ENCODE data around the gene RAB31.

DNA sequence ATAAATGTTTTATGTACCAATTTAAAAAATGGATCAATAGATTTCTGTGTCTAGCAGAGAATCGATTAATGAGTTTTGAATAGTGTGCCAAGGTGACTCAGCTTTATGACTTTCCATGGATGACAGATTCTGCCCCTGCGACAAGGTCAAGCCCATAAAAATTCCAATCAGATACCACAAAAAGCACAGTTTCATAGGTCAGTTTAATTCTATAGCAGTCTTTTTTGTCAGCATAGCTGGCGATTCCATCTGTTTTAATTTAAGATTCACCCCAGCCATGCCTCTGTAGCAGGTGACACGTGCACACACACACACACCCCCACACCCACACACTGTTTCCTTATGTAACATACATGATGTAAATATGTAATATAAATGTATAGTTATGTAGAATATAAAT, 28.9 kb downstream of the RAB31 start:
- TF ChIP-seq, protein P1, sequence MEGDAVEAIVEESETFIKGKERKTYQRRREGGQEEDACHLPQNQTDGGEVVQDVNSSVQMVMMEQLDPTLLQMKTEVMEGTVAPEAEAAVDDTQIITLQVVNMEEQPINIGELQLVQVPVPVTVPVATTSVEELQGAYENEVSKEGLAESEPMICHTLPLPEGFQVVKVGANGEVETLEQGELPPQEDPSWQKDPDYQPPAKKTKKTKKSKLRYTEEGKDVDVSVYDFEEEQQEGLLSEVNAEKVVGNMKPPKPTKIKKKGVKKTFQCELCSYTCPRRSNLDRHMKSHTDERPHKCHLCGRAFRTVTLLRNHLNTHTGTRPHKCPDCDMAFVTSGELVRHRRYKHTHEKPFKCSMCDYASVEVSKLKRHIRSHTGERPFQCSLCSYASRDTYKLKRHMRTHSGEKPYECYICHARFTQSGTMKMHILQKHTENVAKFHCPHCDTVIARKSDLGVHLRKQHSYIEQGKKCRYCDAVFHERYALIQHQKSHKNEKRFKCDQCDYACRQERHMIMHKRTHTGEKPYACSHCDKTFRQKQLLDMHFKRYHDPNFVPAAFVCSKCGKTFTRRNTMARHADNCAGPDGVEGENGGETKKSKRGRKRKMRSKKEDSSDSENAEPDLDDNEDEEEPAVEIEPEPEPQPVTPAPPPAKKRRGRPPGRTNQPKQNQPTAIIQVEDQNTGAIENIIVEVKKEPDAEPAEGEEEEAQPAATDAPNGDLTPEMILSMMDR (conservative IDR thresholded peaks at IDR 0.05 in 1 of 2, IDR thresholded peaks at IDR 0.05 in 1 of 2; ENCODE audit: extremely low read depth in 1 of 2, insufficient read depth in 1 of 2, low read depth in 1 of 2, low read length in 2 of 2), result no peak
- no peak for TF ChIP-seq EZH2 (IDR thresholded peaks at IDR 0.05; ENCODE audit: borderline replicate concordance, low read length)
